HG02840 (cell line): ENCODE data around the gene SLC8A1.

Experiments used
- ATAC-seq: cut with Tn5 transposase; IDR thresholded peaks from one replicate; pipeline ENCODE4 v1.9.1; 2021; ENCODE audit warnings: mild to moderate bottlenecking, moderate library complexity, moderate number of reproducible peaks; ENCODE audit not compliant: unreplicated experiment, low FRiP score

The SLC8A1 gene

GRCh38 chr2:40255103-40255502 is 196.8 kb downstream of the SLC8A1 start:
- no peak for ATAC-seq

GRCh38 chr2:40254611-40255010 is 197.3 kb downstream of the SLC8A1 start:
- ATAC-seq, result no peak

GRCh38 chr2:40251137-40251536 is 200.8 kb downstream of the SLC8A1 start:
- ATAC-seq, result no peak

- ATAC-seq, result no peak
Measured at GRCh38 chr2:40249577-40249976, 202.3 kb downstream of the SLC8A1 start.

GRCh38 chr2:40248294-40248693 is 203.6 kb downstream of the SLC8A1 start:
- no peak for ATAC-seq

GRCh38 chr2:40244675-40245074 is 207.2 kb downstream of the SLC8A1 start:
- ATAC-seq, result no peak

- ATAC-seq, result no peak
Measured at GRCh38 chr2:40244251-40244650, 207.6 kb downstream of the SLC8A1 start.

GRCh38 chr2:40243581-40244187 is 208.2 kb downstream of the SLC8A1 start:
- ATAC-seq, result no peak

- no peak for ATAC-seq
Measured at GRCh38 chr2:40242315-40242714, 209.6 kb downstream of the SLC8A1 start.

- ATAC-seq, result no peak
Measured at GRCh38 chr2:40240070-40240469, 211.8 kb downstream of the SLC8A1 start.

- no peak for ATAC-seq
Measured at GRCh38 chr2:40230707-40231432, 221.0 kb downstream of the SLC8A1 start.

- no peak for ATAC-seq
Measured at GRCh38 chr2:40230186-40230585, 221.7 kb downstream of the SLC8A1 start.

GRCh38 chr2:40228310-40228709 is 223.6 kb downstream of the SLC8A1 start:
- ATAC-seq, result no peak

GRCh38 chr2:40227210-40227609 is 224.7 kb downstream of the SLC8A1 start:
- ATAC-seq, result no peak

GRCh38 chr2:40226637-40227036 is 225.3 kb downstream of the SLC8A1 start:
- no peak for ATAC-seq

- ATAC-seq, result no peak
Measured at GRCh38 chr2:40225670-40226210, 226.2 kb downstream of the SLC8A1 start.

- ATAC-seq, result no peak
Measured at GRCh38 chr2:40224318-40224717, 227.6 kb downstream of the SLC8A1 start.

GRCh38 chr2:40220177-40220925 is 231.5 kb downstream of the SLC8A1 start:
- ATAC-seq, result no peak

GRCh38 chr2:40219141-40219540 is 232.7 kb downstream of the SLC8A1 start:
- ATAC-seq, result no peak

- ATAC-seq, result no peak
Measured at GRCh38 chr2:40218679-40219078, 233.2 kb downstream of the SLC8A1 start.

GRCh38 chr2:40213619-40214018 is 238.3 kb downstream of the SLC8A1 start:
- ATAC-seq, result no peak
